NT2/D1 (cell line): Measurements from ENCODE around the gene GABBR2.

ENCODE experiments used
- DNase-seq: peaks from one replicate; pipeline ENCODE4 v3.0.0-alpha.2; 2011; ENCODE audit warnings: low read depth, low spot score
- H3K27me3 ChIP-seq: 2 replicates; pipeline ENCODE4 v1.6.0; 2011; ENCODE audit warnings: mild to moderate bottlenecking; ENCODE audit not compliant: insufficient read length, insufficient read depth
- H3K36me3 ChIP-seq: 2 replicates; pipeline ENCODE4 v1.6.1; 2011; ENCODE audit warnings: mild to moderate bottlenecking, low read length, mixed read lengths; ENCODE audit not compliant: insufficient read depth, insufficient read length
- H3K4me1 ChIP-seq: 2 replicates; pipeline ENCODE4 v1.5.1; 2011; ENCODE audit not compliant: insufficient read depth, insufficient read length
- H3K4me3 ChIP-seq: 2 replicates; pipeline ENCODE4 v1.5.1; 2011; ENCODE audit warnings: low read depth; ENCODE audit not compliant: insufficient read length
- H3K9ac ChIP-seq: 2 replicates; pipeline ENCODE4 v1.6.0; 2011; ENCODE audit warnings: low read depth; ENCODE audit not compliant: insufficient read length
- H3K9me3 ChIP-seq: 2 replicates; pipeline ENCODE4 v1.5.1; 2011; ENCODE audit warnings: mild to moderate bottlenecking, low read length; ENCODE audit not compliant: insufficient read depth
- SUZ12 ChIP-seq: IDR thresholded peaks from 2 replicates; pipeline ENCODE4 v1.6.1; 2011; ENCODE audit not compliant: insufficient read length, insufficient read depth; ENCODE audit errors: extremely low read depth
- YY1 ChIP-seq: IDR thresholded peaks from 2 replicates; pipeline ENCODE4 v1.6.1; 2011; ENCODE audit not compliant: insufficient read length, insufficient read depth
- ZNF274 ChIP-seq: IDR thresholded peaks from 2 replicates; pipeline ENCODE4 v1.6.1; 2011; ENCODE audit warnings: mild to moderate bottlenecking, low read depth, low read length

GABBR2 gene

DNA sequence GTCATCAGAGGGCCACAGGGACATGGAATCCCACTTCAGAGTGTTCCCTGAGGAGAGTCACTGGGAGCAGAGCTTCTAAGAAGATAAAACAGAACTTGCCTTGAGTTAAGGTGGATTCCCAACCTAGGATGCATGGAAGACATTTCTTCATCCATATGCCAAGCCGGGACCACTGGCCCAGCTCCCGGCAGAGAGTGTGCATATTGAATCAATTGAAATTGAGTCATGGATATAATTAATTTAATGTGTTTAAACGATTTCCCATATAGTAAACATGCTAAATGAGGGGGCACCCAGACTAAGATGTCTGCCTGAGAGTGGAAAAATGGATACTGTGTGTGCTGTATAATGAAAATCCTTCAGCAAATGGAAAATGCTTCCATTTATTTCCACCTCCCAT lies 258.9 kb downstream of the GABBR2 start:
- TF ChIP-seq SUZ12, result no peak
- no peak for TF ChIP-seq ZNF274
- no peak for TF ChIP-seq YY1
- Histone ChIP-seq H3K4me1 (peaks cover 2% of the 10 kb centered on the region), H3K9ac (no peak overlapping the region), H3K9me3 (peaks cover 21% of the 10 kb centered on the region; the same call in 1 of the 2 replicates), H3K27me3 (no peaks in the 10 kb centered on the region), H3K4me3 (no peak overlapping the region), H3K36me3 (no peaks in the 10 kb centered on the region)
- DNase-seq, result no peak

DNA sequence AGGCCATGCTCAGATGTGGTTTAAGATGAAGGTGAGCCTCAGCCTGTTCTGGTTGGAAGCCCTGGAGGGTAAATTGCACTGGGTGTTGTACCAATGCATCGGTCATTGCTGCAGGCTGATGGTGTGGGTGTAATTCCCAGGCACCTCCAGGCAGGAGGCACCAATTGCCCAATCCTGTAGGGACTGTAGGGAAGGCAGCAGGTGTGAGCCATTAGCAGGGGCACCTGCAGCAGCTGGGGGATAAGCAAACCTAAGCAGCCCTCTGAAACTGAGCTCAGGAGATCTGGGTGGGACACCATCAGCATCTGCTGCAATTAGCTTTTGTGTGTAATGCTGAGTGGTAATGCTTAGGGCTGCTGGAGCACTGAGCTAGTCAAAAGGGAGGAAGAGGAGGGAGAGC lies 263.2 kb downstream of the GABBR2 start:
- H3K4me1 ChIP-seq, result peaks cover 2% of the 10 kb centered on the region
- no peak overlapping the region for H3K9ac ChIP-seq
- no peaks in the 10 kb centered on the region for H3K27me3 ChIP-seq
- no peak for TF ChIP-seq SUZ12
- no peak for TF ChIP-seq ZNF274
- TF ChIP-seq YY1, result no peak
- H3K4me3 ChIP-seq, result no peak overlapping the region
- H3K36me3 ChIP-seq, result no peaks in the 10 kb centered on the region
- peaks cover 6% of the 10 kb centered on the region; the same call in 1 of the 2 replicates for H3K9me3 ChIP-seq
- no peak for DNase-seq

DNA sequence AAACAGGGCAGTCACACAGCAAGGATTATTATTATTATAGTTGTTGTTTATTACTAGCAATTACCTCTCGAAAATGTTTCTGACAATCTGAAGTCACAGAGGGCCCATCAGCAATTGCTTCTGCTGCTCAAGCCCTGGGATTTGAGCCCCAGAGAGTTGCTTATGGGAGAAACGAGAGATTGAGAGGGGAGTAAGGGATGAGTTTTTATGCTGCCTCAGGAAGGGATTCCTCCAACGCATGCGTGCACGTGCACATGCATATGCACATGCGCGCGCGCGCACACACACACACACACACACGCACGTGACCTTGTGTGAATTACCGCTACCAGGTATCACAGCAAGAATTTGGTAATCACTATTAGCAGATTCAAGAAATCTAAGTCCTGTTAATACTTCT lies 264.1 kb downstream of the GABBR2 start:
- Histone ChIP-seq H3K4me1 (no peaks in the 10 kb centered on the region), H3K4me3 (no peak overlapping the region), H3K9me3 (no peaks in the 10 kb centered on the region), H3K9ac (no peak overlapping the region), H3K27me3 (no peaks in the 10 kb centered on the region), H3K36me3 (no peaks in the 10 kb centered on the region)
- DNase-seq, result no peak
- no peak for TF ChIP-seq SUZ12
- TF ChIP-seq ZNF274, result no peak
- no peak for TF ChIP-seq YY1

DNA sequence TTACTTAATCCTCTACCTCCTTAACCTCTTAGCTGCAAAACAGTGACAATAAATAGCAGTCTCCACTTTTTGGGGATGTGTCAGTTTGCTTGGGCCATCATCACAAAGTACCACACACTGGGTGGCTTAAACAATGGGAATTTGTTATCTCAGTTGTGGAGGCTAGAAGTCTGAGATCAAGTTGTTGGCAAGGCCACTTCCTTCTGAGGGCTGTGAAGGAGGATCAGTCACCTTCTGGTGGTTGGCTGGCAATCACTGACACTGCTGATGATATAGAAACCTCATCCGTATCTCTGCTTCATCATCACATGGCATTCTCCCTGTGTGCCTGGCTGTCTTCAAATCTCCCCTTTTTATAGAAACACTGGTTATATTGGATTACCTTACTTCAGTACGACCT lies 266.2 kb downstream of the GABBR2 start:
- no peaks in the 10 kb centered on the region for H3K9me3 ChIP-seq
- TF ChIP-seq YY1, result no peak
- TF ChIP-seq ZNF274, result no peak
- TF ChIP-seq SUZ12, result no peak
- H3K4me1 ChIP-seq, result no peaks in the 10 kb centered on the region
- H3K27me3 ChIP-seq, result no peaks in the 10 kb centered on the region
- no peak overlapping the region for H3K9ac ChIP-seq
- H3K4me3 ChIP-seq, result no peak overlapping the region
- no peak for DNase-seq
- H3K36me3 ChIP-seq, result no peaks in the 10 kb centered on the region

DNA sequence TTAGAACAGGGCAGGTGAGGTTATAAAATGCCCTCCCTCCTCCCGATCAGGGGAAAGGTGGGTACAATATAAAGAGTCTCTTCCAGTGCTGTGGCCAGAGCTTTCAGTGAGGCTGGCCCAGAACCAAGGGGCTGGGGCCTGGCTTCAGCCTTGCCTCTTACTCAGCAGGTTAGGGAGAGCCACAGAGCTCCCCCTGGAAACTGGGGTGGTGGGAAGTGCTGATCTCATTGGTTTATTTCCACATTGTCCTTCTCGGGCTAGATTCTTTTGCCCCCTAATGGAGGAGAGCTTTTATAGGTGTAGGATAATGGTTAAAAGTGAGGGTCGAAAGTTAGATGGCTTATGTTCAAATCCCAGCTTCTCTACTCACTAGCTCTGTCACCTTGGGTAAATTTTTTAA lies 266.6 kb downstream of the GABBR2 start:
- Histone ChIP-seq H3K36me3 (no peaks in the 10 kb centered on the region), H3K4me1 (no peaks in the 10 kb centered on the region), H3K9ac (no peak overlapping the region), H3K27me3 (no peaks in the 10 kb centered on the region), H3K9me3 (no peaks in the 10 kb centered on the region), H3K4me3 (no peak overlapping the region)
- no peak for DNase-seq
- TF ChIP-seq SUZ12, result no peak
- no peak for TF ChIP-seq YY1
- no peak for TF ChIP-seq ZNF274

DNA sequence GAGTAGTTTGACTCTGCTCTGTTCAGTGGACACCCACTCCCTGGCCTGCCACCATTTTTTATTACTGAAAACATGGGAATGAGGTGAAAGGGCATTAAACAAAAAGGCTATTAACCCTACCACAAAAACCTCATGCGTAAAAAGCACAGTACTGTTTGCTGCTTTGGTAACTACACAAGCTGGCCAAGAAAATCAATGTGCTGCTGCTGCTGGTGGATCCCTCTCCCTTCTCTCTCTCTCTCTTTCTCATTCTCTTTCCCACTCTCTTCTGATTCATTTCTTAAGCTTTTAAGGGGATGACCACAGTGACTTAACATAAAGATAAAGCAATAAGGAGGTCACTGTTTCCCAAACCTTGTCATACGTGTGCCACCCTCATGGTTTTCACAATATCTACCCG lies 270.1 kb downstream of the GABBR2 start:
- Histone ChIP-seq H3K4me3 (no peak overlapping the region), H3K27me3 (no peaks in the 10 kb centered on the region), H3K36me3 (no peaks in the 10 kb centered on the region), H3K4me1 (no peaks in the 10 kb centered on the region), H3K9ac (no peak overlapping the region), H3K9me3 (no peaks in the 10 kb centered on the region)
- DNase-seq, result no peak
- TF ChIP-seq YY1 (no peak), ZNF274 (no peak), SUZ12 (no peak)

DNA sequence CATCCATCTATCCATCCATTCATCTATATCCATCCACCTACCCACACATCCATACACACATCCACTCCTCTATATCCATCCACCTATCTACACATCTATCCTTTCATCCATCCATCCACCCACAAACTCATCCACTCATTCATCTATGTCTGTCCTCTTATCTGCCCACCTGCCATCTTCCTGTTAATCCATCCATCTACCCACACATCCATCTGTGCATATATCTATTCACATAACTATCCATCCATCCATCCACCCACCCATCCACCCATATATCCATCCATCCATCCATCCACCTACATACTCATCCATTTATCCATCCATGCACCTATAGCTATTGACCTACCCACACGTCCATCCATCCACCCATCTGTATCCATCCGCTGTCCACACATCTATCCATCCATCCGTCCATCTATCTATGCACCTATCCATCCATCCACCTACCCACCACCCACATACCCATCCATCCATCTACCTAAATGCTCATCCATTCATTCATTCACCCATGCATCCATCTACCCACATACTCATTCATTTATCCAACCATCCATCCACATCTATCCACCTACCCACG lies 271.2 kb downstream of the GABBR2 start:
- TF ChIP-seq ZNF274 (no peak), YY1 (no peak), SUZ12 (no peak)
- no peak overlapping the region for H3K4me3 ChIP-seq
- H3K27me3 ChIP-seq, result no peaks in the 10 kb centered on the region
- H3K9ac ChIP-seq, result no peak overlapping the region
- H3K36me3 ChIP-seq, result no peaks in the 10 kb centered on the region
- H3K4me1 ChIP-seq, result no peaks in the 10 kb centered on the region
- no peaks in the 10 kb centered on the region for H3K9me3 ChIP-seq
- no peak for DNase-seq

DNA sequence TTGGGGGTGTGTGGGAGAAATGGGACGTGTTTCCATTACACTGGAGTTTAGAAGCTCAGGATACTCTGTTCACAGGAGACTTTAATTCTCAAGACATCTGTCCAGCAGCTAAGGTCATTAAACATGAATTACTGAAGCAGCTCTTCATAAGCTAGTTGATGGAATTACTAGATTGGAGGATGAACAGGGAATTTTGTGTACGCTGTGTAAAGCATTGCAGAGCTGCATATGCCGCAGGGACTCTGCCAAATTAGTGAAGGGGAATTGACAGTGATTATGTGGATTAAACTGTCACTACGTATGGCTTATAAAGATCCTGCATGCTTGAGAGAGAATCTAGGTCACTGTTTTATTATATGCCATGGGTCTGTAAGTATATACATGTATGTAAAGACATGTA lies 275.8 kb downstream of the GABBR2 start:
- no peak overlapping the region for H3K4me3 ChIP-seq
- TF ChIP-seq YY1 (no peak), SUZ12 (no peak), ZNF274 (no peak)
- no peak overlapping the region for H3K9ac ChIP-seq
- no peaks in the 10 kb centered on the region for H3K4me1 ChIP-seq
- DNase-seq, result no peak
- no peaks in the 10 kb centered on the region for H3K9me3 ChIP-seq
- H3K36me3 ChIP-seq, result no peaks in the 10 kb centered on the region
- no peaks in the 10 kb centered on the region for H3K27me3 ChIP-seq
